Prostate gland (tissue), 2 donors: ENCODE results near the gene HMGA1. TPM values are rescaled to one million over a fixed set of nuclear protein-coding genes. Genes with fewer than 3 reads are reported as not detected.
A peak's percentile ranks its signal among the peaks of the same experiment; 100 is the strongest.

Experiments used
- DNase-seq: peaks from one replicate; pipeline ENCODE4 v3.0.0-alpha.2; 2019; ENCODE audit warnings: low spot score
- H3K27ac ChIP-seq, 2 donors: fragments of 200-600 bp; sonication (generic); 2 replicates each; pipeline ENCODE4 v1.5.1; 2017 to 2019
- H3K27me3 ChIP-seq: fragments of 200-600 bp; sonication (generic); replicated peaks from 2 replicates; pipeline ENCODE4 v1.5.1; 2019; ENCODE audit not compliant: insufficient read depth
- H3K36me3 ChIP-seq, 2 donors: fragments of 200-600 bp; sonication (generic); 1 replicate in 1 of 2; 2 replicates in 1 of 2; pipeline versions ENCODE4 v1.5.1 to v1.8.1; 2017 to 2019
- H3K4me1 ChIP-seq: fragments of 200-600 bp; sonication (generic); replicated peaks from 2 replicates; pipeline ENCODE4 v1.5.1; 2019
- H3K4me3 ChIP-seq, 2 donors: fragments of 200-600 bp; sonication (generic); 2 replicates each; pipeline ENCODE4 v1.5.1; 2017 to 2019
- H3K9me3 ChIP-seq: fragments of 200-600 bp; sonication (generic); 2 replicates; pipeline ENCODE4 v1.5.1; 2017
- CTCF ChIP-seq, 4 experiments: fragments of 200-600 bp in 2 of 4; fragments of 450-650 bp in 2 of 4; sonication (generic) in 2 of 4; IDR thresholded peaks; 1 replicate in 3 of 4; 2 replicates in 1 of 4; pipeline ENCODE4 v1.5.1; 2016 to 2019; ENCODE audit warnings: antibody characterized with exemption in 4 of 4, mild to moderate bottlenecking in 2 of 4, moderate library complexity in 2 of 4
- POLR2A ChIP-seq: fragments of 450-650 bp; IDR thresholded peaks from one replicate; pipeline ENCODE4 v1.6.1; 2016; ENCODE audit warnings: antibody characterized with exemption, mild to moderate bottlenecking
- POLR2AphosphoS5 ChIP-seq: sonication (generic); formaldehyde crosslinking; IDR thresholded peaks from one replicate; pipeline ENCODE4 v1.6.1; 2017; ENCODE audit warnings: antibody characterized with exemption
- WGBS: methylation state at CpG from one replicate; pipeline ENCODE4 v1.1.5; 2018; 5-methylcytosine and 5-hydroxymethylcytosine counted together
- intact Hi-C: fragments of 100-400 bp; cut with DNase I; formaldehyde crosslinking; loops from one replicate; pipeline ENCODE4 v1.14.2; 2022
- total RNA-seq, 2 donors: library from RNA; depleted of rRNA; stranded (reverse); fragments of >200 nt; gene quantifications; one replicate each; pipeline ENCODE4 v1.1.0, GENCODE V29; 2016

HMGA1 gene
- total RNA-seq, 2 donors from 2014 or later = 29.4 to 139 TPM

- Histone ChIP-seq H3K9me3 (no peaks in the 10 kb centered on the region), H3K27ac (no peak overlapping the region), H3K36me3 (peaks cover 0 to 6% of the 10 kb centered on the region in 2 donors), H3K4me1 (no peaks in the 10 kb centered on the region), H3K27me3 (no peaks in the 10 kb centered on the region), H3K4me3 (no peak overlapping the region)
- TF ChIP-seq POLR2A (no peak), POLR2AphosphoS5 (no peak), CTCF (IDR thresholded peaks at IDR 0.05) (no peak)
- intact Hi-C loops = loop anchor here (5.0 kb wide), 1 partner anchor 361 kb away; no protein-coding TSS in a partner anchor
- WGBS = 43% methylated on average over 2 of the region's 2 CpGs
- no peak for DNase-seq
These were observed 9.5 kb downstream of the HMGA1 start for GRCh38 chr6:34246249-34246562.

GRCh38 chr6:34246563-34247391 is 10.1 kb downstream of the HMGA1 start:
- Histone ChIP-seq H3K36me3 (peaks cover 0 to under 1% of the 10 kb centered on the region in 2 donors), H3K27me3 (no peaks in the 10 kb centered on the region), H3K9me3 (no peaks in the 10 kb centered on the region), H3K4me3 (no peak overlapping the region), H3K4me1 (no peaks in the 10 kb centered on the region), H3K27ac (no peak overlapping the region)
- WGBS = 65% methylated on average over 7 of the region's 8 CpGs
- TF ChIP-seq POLR2AphosphoS5 = no peak
- peak in 2 of 4 experiments; percentile 31 to 41 for TF ChIP-seq CTCF (IDR thresholded peaks at IDR 0.05)
- no peak for TF ChIP-seq POLR2A
- intact Hi-C loops = loop anchor here (5.0 kb wide), 1 partner anchor 361 kb away; no protein-coding TSS in a partner anchor
- DNase-seq = no peak

- Histone ChIP-seq H3K4me1 (no peaks in the 10 kb centered on the region), H3K9me3 (no peaks in the 10 kb centered on the region), H3K27ac (peak overlapping the region; percentile 86 to 93), H3K36me3 (no peaks in the 10 kb centered on the region), H3K27me3 (no peaks in the 10 kb centered on the region), H3K4me3 (peak overlapping the region in 1 of 2 donors; percentile 81)
- 74% methylated on average over 6 of the region's 6 CpGs for WGBS
- intact Hi-C loops = loop anchor here (2.0 to 5.0 kb wide), 3 partner anchors 51 to 360 kb away; no protein-coding TSS in a partner anchor
- no peak for DNase-seq
- TF ChIP-seq CTCF (IDR thresholded peaks at IDR 0.05) (no peak), POLR2A (no peak), POLR2AphosphoS5 (no peak)
These were observed 11.0 kb downstream of the HMGA1 start for GRCh38 chr6:34247481-34248197.

- intact Hi-C loops = loop anchor here (2.0 to 5.0 kb wide), 3 partner anchors 51 to 359 kb away; no protein-coding TSS in a partner anchor
- no peaks in the 10 kb centered on the region for H3K36me3 ChIP-seq
- H3K4me3 ChIP-seq = peak overlapping the region; percentile 72 to 81
- H3K9me3 ChIP-seq = no peaks in the 10 kb centered on the region
- TF ChIP-seq POLR2A (no peak), POLR2AphosphoS5 (no peak), CTCF (IDR thresholded peaks at IDR 0.05) (no peak)
- no peak for DNase-seq
- no peaks in the 10 kb centered on the region for H3K4me1 ChIP-seq
- no peaks in the 10 kb centered on the region for H3K27me3 ChIP-seq
- peak overlapping the region; percentile 86 to 93 for H3K27ac ChIP-seq
- 8% methylated on average over 17 of the region's 17 CpGs for WGBS
These were observed 11.6 kb downstream of the HMGA1 start for GRCh38 chr6:34248198-34248726.
